Upper lobe of left lung (tissue), 6 donors: ENCODE measurements around the gene PLEKHG4B. TPM values are rescaled to one million over a fixed set of nuclear protein-coding genes. Genes with fewer than 3 reads are reported as not detected.

ENCODE experiments used
- ATAC-seq, 2 donors: fragments of 200-7000 bp; cut with Tn5 transposase; one replicate each; pipeline ENCODE4 v1.9.1; 2022; ENCODE audit warnings: mild to moderate bottlenecking in 2 of 2, moderate library complexity in 2 of 2; ENCODE audit not compliant: low FRiP score in 2 of 2
- DNase-seq, 2 donors: peaks; one replicate each; pipeline ENCODE4 v3.0.0-alpha.2; 2019 to 2020
- H3K27ac ChIP-seq, 4 donors: fragments of 200-600 bp; sonication (generic); one replicate each; pipeline ENCODE4 v1.5.1; 2016 to 2019
- H3K27me3 ChIP-seq, 4 donors: fragments of 200-600 bp; sonication (generic); one replicate each; pipeline ENCODE4 v1.5.1; 2017 to 2019
- H3K36me3 ChIP-seq, 4 donors: fragments of 200-600 bp; sonication (generic); one replicate each; pipeline ENCODE4 v1.5.1; 2016 to 2019
- H3K4me1 ChIP-seq, 4 donors: fragments of 200-600 bp; sonication (generic); one replicate each; pipeline ENCODE4 v1.5.1; 2018 to 2019
- H3K4me3 ChIP-seq, 4 donors: fragments of 200-600 bp; sonication (generic); one replicate each; pipeline ENCODE4 v1.5.1; 2017 to 2019; ENCODE audit warnings: mild to moderate bottlenecking in 2 of 4, moderate library complexity in 1 of 4
- H3K9me3 ChIP-seq, 4 donors: fragments of 200-600 bp; sonication (generic); one replicate each; pipeline ENCODE4 v1.5.1; 2018 to 2019
- EP300 ChIP-seq, 4 donors: sonication (generic); formaldehyde crosslinking; IDR thresholded peaks; one replicate each; pipeline ENCODE4 v1.5.1; 2017; ENCODE audit warnings: antibody characterized with exemption in 4 of 4, control low read depth in 2 of 4
- POLR2A ChIP-seq, 4 donors: fragments of 450-650 bp; IDR thresholded peaks; one replicate each; pipeline ENCODE4 v1.5.1; 2016 to 2017; ENCODE audit warnings: antibody characterized with exemption in 4 of 4, mild to moderate bottlenecking in 2 of 4
- POLR2AphosphoS5 ChIP-seq, 2 donors: sonication (generic); formaldehyde crosslinking; IDR thresholded peaks; one replicate each; pipeline ENCODE4 v1.5.1; 2017; ENCODE audit warnings: antibody characterized with exemption in 2 of 2
- WGBS, 2 donors: methylation state at CpG; one replicate each; pipeline ENCODE4 v1.1.5; 2017 to 2018; 5-methylcytosine and 5-hydroxymethylcytosine counted together
- total RNA-seq, 6 donors: library from RNA; depleted of rRNA in 4 of 6; stranded (reverse); fragments of >200 nt in 4 of 6; gene quantifications; one replicate each; pipeline versions ENCODE4 v1.1.0 to v1.2.1, GENCODE V29; 2016 to 2021
- TF ChIP-seq, protein P1 (sequence below), 6 experiments: fragments of 450-650 bp in 4 of 6; fragments of 200-600 bp in 2 of 6; sonication (generic) in 2 of 6; IDR thresholded peaks; one replicate each; pipeline ENCODE4 v1.5.1; 2016 to 2019; ENCODE audit warnings: antibody characterized with exemption in 6 of 6
- donor health status: DM: no; HTN: no; CAD: no; lungs with moderate emphysema.
- donor health status: DM: no; HTN: yes; CAD: no; lungs with severe emphysema.

Gene PLEKHG4B
- total RNA-seq, 6 donors from 2014 or later: 0.40 to 5.9 (median 2.9) TPM

- DNase-seq (no peak), ATAC-seq (no peak)
- no peaks in the 10 kb centered on the region for H3K36me3 ChIP-seq
- whole genome bisulfite sequencing, 2 donors: 88 to 96% methylated on average over 7 of the region's 7 CpGs
- no peaks in the 10 kb centered on the region for H3K4me1 ChIP-seq
- H3K9me3 ChIP-seq: peaks cover 14 to 18% (median 16%) of the 10 kb centered on the region in 4 donors
- no peak overlapping the region for H3K27ac ChIP-seq
- TF ChIP-seq POLR2A (IDR thresholded peaks at IDR 0.05) (no peak), POLR2AphosphoS5 (IDR thresholded peaks at IDR 0.05) (no peak)
- TF ChIP-seq, protein P1, sequence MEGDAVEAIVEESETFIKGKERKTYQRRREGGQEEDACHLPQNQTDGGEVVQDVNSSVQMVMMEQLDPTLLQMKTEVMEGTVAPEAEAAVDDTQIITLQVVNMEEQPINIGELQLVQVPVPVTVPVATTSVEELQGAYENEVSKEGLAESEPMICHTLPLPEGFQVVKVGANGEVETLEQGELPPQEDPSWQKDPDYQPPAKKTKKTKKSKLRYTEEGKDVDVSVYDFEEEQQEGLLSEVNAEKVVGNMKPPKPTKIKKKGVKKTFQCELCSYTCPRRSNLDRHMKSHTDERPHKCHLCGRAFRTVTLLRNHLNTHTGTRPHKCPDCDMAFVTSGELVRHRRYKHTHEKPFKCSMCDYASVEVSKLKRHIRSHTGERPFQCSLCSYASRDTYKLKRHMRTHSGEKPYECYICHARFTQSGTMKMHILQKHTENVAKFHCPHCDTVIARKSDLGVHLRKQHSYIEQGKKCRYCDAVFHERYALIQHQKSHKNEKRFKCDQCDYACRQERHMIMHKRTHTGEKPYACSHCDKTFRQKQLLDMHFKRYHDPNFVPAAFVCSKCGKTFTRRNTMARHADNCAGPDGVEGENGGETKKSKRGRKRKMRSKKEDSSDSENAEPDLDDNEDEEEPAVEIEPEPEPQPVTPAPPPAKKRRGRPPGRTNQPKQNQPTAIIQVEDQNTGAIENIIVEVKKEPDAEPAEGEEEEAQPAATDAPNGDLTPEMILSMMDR (IDR thresholded peaks at IDR 0.05): no peak
- no peak overlapping the region for H3K4me3 ChIP-seq
- no peaks in the 10 kb centered on the region for H3K27me3 ChIP-seq
Observed at GRCh38 chr5:145585-146323, 53.8 kb downstream of the PLEKHG4B start.

DNA sequence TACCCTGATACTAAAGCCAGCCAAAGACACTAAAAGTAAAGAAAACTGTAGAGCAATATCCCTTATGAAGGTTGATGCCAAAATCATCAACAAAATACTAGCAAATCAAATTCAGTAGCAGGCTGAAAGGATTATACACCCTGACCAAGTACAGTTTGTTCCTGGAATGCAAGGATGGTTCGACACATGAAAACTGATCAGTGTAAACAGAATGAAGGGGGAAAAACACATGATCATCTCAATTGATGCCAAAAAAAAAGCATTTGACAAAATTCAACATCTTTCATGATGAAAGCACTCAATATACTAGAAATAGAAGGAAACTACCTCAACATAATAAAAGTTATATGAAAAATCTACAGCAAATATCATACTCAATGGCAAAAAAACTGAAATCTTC lies 55.8 kb downstream of the PLEKHG4B start:
- no peak overlapping the region for H3K27ac ChIP-seq
- ATAC-seq (no peak), DNase-seq (no peak)
- no peaks in the 10 kb centered on the region for H3K27me3 ChIP-seq
- peaks cover 14 to 18% (median 16%) of the 10 kb centered on the region in 4 donors for H3K9me3 ChIP-seq
- TF ChIP-seq POLR2A (IDR thresholded peaks at IDR 0.05) (no peak), EP300 (IDR thresholded peaks at IDR 0.05) (no peak), POLR2AphosphoS5 (IDR thresholded peaks at IDR 0.05) (no peak)
- TF ChIP-seq, protein P1 (IDR thresholded peaks at IDR 0.05): no peak
- 89 to 100% methylated on average over 1 of the region's 1 CpG for WGBS, 2 donors
- no peak overlapping the region for H3K4me3 ChIP-seq
- H3K4me1 ChIP-seq: no peaks in the 10 kb centered on the region
- H3K36me3 ChIP-seq: no peaks in the 10 kb centered on the region

DNA sequence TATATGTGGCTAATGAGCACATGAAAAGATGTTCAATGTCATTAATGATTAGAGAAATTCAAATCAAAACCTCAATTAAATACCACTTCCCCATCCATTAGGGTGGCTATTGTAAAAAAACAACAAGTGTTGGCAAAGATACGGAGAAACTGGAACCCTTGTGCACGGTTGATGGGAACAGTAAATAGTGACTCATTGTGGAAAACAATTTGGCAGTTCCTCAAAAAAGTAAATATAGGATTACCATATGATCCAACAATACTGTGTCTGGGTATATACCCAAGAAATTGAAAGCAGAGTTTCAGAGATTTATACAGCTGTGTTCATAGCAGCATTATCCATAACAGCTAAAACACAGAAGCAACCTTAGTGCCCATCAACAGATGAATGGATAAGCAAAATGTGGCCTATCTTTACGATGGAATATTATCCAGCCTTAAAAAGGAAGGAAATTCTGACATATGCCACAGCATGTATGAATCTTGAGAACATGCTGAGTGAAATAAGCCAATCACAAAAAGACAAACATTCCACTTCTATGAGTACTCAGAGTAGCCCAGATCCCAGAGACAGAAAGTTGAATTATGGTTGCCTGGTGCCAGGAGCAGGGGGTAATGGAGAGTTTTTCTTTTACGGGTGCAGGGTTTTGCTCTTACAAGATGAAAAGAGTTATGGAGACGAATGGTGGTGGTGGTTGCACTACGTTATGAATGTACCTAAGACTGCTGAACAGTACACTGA lies 57.9 kb downstream of the PLEKHG4B start:
- ATAC-seq: no peak
- TF ChIP-seq EP300 (IDR thresholded peaks at IDR 0.05) (no peak), POLR2A (IDR thresholded peaks at IDR 0.05) (no peak), POLR2AphosphoS5 (IDR thresholded peaks at IDR 0.05) (no peak)
- TF ChIP-seq, protein P1 (IDR thresholded peaks at IDR 0.05): no peak

DNA sequence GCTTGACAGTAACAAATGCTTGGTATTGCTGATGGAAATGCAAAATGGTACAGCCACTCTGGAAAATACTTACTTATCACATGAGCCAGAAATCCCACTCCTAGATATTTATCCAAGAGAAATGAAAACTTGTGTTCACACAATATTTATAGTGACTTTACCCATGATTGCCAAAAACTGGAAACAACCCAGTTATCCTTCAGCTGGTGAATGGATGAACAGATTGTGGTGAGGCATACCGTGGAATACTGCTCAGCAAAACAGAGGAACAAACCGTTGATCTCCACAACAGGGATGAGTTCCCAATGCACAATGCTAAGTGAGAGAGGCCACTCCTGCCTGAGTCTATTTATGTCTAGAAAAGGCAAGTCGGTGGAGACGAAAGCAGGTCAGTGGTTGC lies 58.8 kb downstream of the PLEKHG4B start:
- no peaks in the 10 kb centered on the region for H3K27me3 ChIP-seq
- 84 to 91% methylated on average over 4 of the region's 4 CpGs for WGBS, 2 donors
- no peaks in the 10 kb centered on the region for H3K36me3 ChIP-seq
- H3K27ac ChIP-seq: no peak overlapping the region
- H3K9me3 ChIP-seq: peaks cover 14 to 18% (median 16%) of the 10 kb centered on the region in 4 donors
- no peak for DNase-seq
- H3K4me1 ChIP-seq: no peaks in the 10 kb centered on the region
- ATAC-seq: no peak
- H3K4me3 ChIP-seq: no peak overlapping the region
- TF ChIP-seq, protein P1 (IDR thresholded peaks at IDR 0.05): no peak
- no peak for TF ChIP-seq POLR2AphosphoS5 (IDR thresholded peaks at IDR 0.05)
- no peak for TF ChIP-seq POLR2A (IDR thresholded peaks at IDR 0.05)
- no peak for TF ChIP-seq EP300 (IDR thresholded peaks at IDR 0.05)

More for the DNA sequence above, 57.9 kb downstream of the PLEKHG4B start:
- Histone ChIP-seq H3K36me3 (no peaks in the 10 kb centered on the region), H3K4me1 (no peaks in the 10 kb centered on the region), H3K27ac (no peak overlapping the region), H3K9me3 (peaks cover 14 to 18% (median 16%) of the 10 kb centered on the region in 4 donors), H3K4me3 (no peak overlapping the region), H3K27me3 (no peaks in the 10 kb centered on the region)
- DNase-seq: no peak
- 74 to 79% methylated on average over 6 of the region's 6 CpGs for WGBS, 2 donors
